PC-9 (cell line): ENCODE results near the gene RIN1. TPM values are rescaled to one million over a fixed set of nuclear protein-coding genes. Genes with fewer than 3 reads are reported as not detected.
"Not testable (repeated sequence)": the region's sequence is repeated elsewhere in the genome, so short reads cannot be mapped to it uniquely, and the experiment has no call there.

ENCODE experiments used
- BruUV-seq: library from RNA; stranded (reverse); fragments of 400-500 nt; replicated peaks from 2 replicates; lab custom pipeline; 2021; lab: Mats Ljungman, UMichigan
- CTCF ChIA-PET: fragments of 300-600 bp; sonication (Branson Sonifier 250); formaldehyde crosslinking; loops from one replicate; lab custom pipeline; 2022; ENCODE audit warnings: antibody characterized with exemption; lab: Charles Lee
- POLR2A ChIA-PET: fragments of 300-600 bp; sonication (Branson Sonifier 250); formaldehyde crosslinking; loops from one replicate; lab custom pipeline; 2022; ENCODE audit warnings: antibody characterized with exemption; ENCODE audit not compliant: unreplicated experiment; lab: Charles Lee
- DNase-seq, 2 experiments: peaks; one replicate each; pipeline versions ENCODE4 v3.0.0 to v3.0.0-alpha.2; 2015 to 2022; ENCODE audit warnings: mixed read lengths in 1 of 2
- H2AFZ ChIP-seq: fragments of 200-600 bp; sonication (generic); 2 replicates; pipeline ENCODE4 v1.8.1; 2017; ENCODE audit warnings: antibody characterized with exemption
- H3F3A ChIP-seq: fragments of 200-600 bp; sonication (generic); 2 replicates; pipeline ENCODE4 v1.8.1; 2017; ENCODE audit warnings: antibody characterized with exemption, mild to moderate bottlenecking, low read depth; ENCODE audit not compliant: insufficient read depth
- H3K27ac ChIP-seq: fragments of 200-600 bp; sonication (generic); 2 replicates; pipeline ENCODE4 v1.6.1; 2016; ENCODE audit warnings: mixed run types
- H3K27me3 ChIP-seq: fragments of 200-600 bp; sonication (generic); 2 replicates; pipeline ENCODE4 v1.6.1; 2016; ENCODE audit warnings: low read depth, mixed run types; ENCODE audit not compliant: insufficient read depth
- H3K36me3 ChIP-seq: fragments of 200-600 bp; sonication (generic); 2 replicates; pipeline ENCODE4 v1.6.1; 2016; ENCODE audit warnings: low read depth, mixed run types
- H3K4me1 ChIP-seq: fragments of 200-600 bp; sonication (generic); replicated peaks from 2 replicates; pipeline ENCODE4 v1.6.1; 2016; ENCODE audit warnings: mixed run types; ENCODE audit not compliant: insufficient read depth
- H3K4me2 ChIP-seq: fragments of 200-600 bp; sonication (generic); 2 replicates; pipeline ENCODE4 v1.6.1; 2017; ENCODE audit warnings: mixed run types
- H3K4me3 ChIP-seq: fragments of 200-600 bp; sonication (generic); 2 replicates; pipeline ENCODE4 v1.6.1; 2016; ENCODE audit warnings: mixed run types
- H3K79me2 ChIP-seq: fragments of 200-600 bp; sonication (generic); 2 replicates; pipeline ENCODE4 v1.6.1; 2017; ENCODE audit warnings: low read depth, mixed run types
- H3K9me2 ChIP-seq: fragments of 200-600 bp; sonication (generic); 2 replicates; pipeline ENCODE4 v1.8.1; 2017; ENCODE audit warnings: mild to moderate bottlenecking; ENCODE audit not compliant: insufficient read depth
- H3K9me3 ChIP-seq: fragments of 200-600 bp; sonication (generic); 2 replicates; pipeline ENCODE4 v1.8.1; 2016; ENCODE audit warnings: low read depth; ENCODE audit not compliant: insufficient read depth
- H4K20me1 ChIP-seq: fragments of 200-600 bp; sonication (generic); 2 replicates; pipeline ENCODE4 v1.8.1; 2017; ENCODE audit not compliant: insufficient read depth
- EZH2 ChIP-seq: fragments of 200-600 bp; sonication (generic); IDR thresholded peaks from 2 replicates; pipeline ENCODE4 v1.8.0; 2017; ENCODE audit warnings: antibody characterized with exemption, low read depth
- intact Hi-C: fragments of 100-400 bp; cut with micrococcal nuclease; formaldehyde crosslinking; loops from one replicate; pipeline ENCODE4 v1.10.0; 2022; ENCODE audit not compliant: unreplicated experiment
- total RNA-seq: library from RNA; stranded (reverse); gene quantifications from 2 replicates; pipeline ENCODE4 v1.2.3, GENCODE V29; 2021
- TF ChIP-seq, protein P1 (sequence below): fragments of 200-600 bp; sonication (generic); conservative IDR thresholded peaks from 2 replicates; pipeline ENCODE4 v1.6.1; 2017; ENCODE audit warnings: mixed run types, antibody characterized with exemption, mild to moderate bottlenecking, moderate library complexity

RIN1 gene
- total RNA-seq, 1 experiment from 2014 or later, result 15.5 TPM

DNA sequence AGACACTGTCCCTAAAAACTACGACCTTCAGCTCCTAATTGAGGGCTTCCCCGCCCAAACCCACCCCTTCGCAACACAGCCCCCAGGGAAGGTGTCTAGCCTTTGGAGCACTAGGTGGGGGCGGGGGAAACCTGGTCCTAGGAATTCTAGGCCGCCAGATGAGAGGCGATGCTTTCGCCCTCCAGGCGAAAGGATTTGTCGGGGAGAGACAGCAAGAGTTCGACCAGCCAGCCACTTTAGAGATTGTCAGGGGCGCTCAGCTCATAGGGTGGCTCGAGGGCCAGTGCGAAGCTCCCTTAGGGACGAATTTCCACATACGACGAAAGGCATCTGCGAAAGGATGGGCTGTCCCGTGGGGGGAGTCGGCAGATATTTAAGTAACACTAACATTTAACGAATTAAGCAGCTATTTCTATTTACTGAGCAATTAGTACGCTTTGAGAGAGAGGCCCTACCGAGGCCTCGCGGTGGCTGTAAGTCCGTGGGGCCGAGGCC is 24.7 kb downstream of the RIN1 start:
- H3K4me1 ChIP-seq, result peaks cover 6% of the 10 kb centered on the region
- H3K9me3 ChIP-seq, result no peaks in the 10 kb centered on the region
- H2AFZ ChIP-seq, result peak overlapping the region; percentile 92
- DNase-seq, result no peak
- H3K9me2 ChIP-seq, result no peaks in the 10 kb centered on the region
- peak overlapping the region; percentile 45; the same call in 1 of the 2 replicates for H3K27ac ChIP-seq
- peaks cover 19% of the 10 kb centered on the region for H3K27me3 ChIP-seq
- peak overlapping the region; percentile 66 for H3K4me3 ChIP-seq
- no peaks in the 10 kb centered on the region for H3K36me3 ChIP-seq
- intact Hi-C loops, result loop anchor here (2.0 to 5.0 kb wide), 2 partner anchors 61 to 119 kb away; partner anchors contain the start of gene SLC29A2
- peaks cover 10% of the 10 kb centered on the region; the same call in 1 of the 2 replicates for H3F3A ChIP-seq
- H3K79me2 ChIP-seq, result no peaks in the 10 kb centered on the region
- TF ChIP-seq, protein P1, sequence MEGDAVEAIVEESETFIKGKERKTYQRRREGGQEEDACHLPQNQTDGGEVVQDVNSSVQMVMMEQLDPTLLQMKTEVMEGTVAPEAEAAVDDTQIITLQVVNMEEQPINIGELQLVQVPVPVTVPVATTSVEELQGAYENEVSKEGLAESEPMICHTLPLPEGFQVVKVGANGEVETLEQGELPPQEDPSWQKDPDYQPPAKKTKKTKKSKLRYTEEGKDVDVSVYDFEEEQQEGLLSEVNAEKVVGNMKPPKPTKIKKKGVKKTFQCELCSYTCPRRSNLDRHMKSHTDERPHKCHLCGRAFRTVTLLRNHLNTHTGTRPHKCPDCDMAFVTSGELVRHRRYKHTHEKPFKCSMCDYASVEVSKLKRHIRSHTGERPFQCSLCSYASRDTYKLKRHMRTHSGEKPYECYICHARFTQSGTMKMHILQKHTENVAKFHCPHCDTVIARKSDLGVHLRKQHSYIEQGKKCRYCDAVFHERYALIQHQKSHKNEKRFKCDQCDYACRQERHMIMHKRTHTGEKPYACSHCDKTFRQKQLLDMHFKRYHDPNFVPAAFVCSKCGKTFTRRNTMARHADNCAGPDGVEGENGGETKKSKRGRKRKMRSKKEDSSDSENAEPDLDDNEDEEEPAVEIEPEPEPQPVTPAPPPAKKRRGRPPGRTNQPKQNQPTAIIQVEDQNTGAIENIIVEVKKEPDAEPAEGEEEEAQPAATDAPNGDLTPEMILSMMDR, result no peak
- TF ChIP-seq EZH2, result no peak
- CTCF ChIA-PET, result interaction anchor here (0.5 to 2.9 kb wide), 9 partner anchors 17 to 405 kb away, joined by 3 to 30 read pairs (median 5); partner anchors contain the start of genes BRMS1, RIN1 and YIF1A
- no peaks in the 10 kb centered on the region for H4K20me1 ChIP-seq
- POLR2A ChIA-PET, result interaction anchor here (0.5 to 1.6 kb wide), 4 partner anchors 11 to 69 kb away, joined by 4 to 46 read pairs (median 10); partner anchors contain the start of genes RIN1 and YIF1A
- BruUV-seq, result no TSS peak
- peak overlapping the region; percentile 75 for H3K4me2 ChIP-seq

DNA sequence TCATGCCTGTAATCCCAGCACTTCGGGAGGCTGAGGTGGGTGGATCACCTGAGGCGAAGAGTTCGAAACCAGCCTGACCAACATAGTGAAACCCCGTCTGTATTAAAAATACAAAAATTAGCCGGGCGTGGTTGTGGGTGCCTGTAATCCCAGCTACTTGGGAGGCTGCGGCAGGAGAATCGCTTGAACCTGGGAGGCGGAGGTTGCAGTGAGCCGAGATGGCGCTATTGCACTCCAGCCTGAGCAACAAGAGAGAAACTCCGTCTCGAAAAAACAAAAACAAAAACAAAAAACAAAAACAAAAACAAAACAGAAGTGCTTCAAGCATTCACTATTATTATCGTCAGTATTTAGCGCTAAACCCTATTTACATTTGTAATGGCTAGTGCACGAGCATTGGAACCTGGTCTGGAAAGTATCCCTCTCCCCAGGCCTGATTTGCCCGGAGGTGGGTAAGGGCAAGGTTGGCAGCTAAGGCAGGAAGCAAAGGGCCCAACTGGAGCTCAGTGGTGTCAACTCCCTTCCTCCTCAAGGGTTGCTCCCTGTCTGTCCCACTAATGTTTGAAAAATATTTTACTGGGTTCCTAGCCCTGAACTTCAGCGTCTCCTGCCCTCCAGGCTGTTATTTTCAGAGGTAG is 25.3 kb downstream of the RIN1 start:
- not testable (repeated sequence) for H3K4me3 ChIP-seq, H2AFZ ChIP-seq, H3K79me2 ChIP-seq, DNase-seq, H3K9me3 ChIP-seq, H4K20me1 ChIP-seq, H3K9me2 ChIP-seq, H3K36me3 ChIP-seq, H3K27ac ChIP-seq, H3K4me2 ChIP-seq, BruUV-seq, H3K4me1 ChIP-seq
- intact Hi-C loops, result loop anchor here (2.0 to 5.0 kb wide), 2 partner anchors 61 to 120 kb away; partner anchors contain the start of gene SLC29A2
- ChIA-PET CTCF (interaction anchor here (0.5 to 2.9 kb wide), 10 partner anchors 18 to 405 kb away, joined by 3 to 30 read pairs (median 4); partner anchors contain the start of genes BRMS1, RIN1 and YIF1A), POLR2A (interaction anchor here (0.6 kb wide), 2 partner anchors 22 to 70 kb away, joined by 4 to 7 read pairs; partner anchors contain the start of gene YIF1A)
- Histone ChIP-seq H3K27me3 (peaks cover 19% of the 10 kb centered on the region), H3F3A (peaks cover 10% of the 10 kb centered on the region; the same call in 1 of the 2 replicates)

- no peaks in the 10 kb centered on the region for H3K79me2 ChIP-seq
- ChIA-PET POLR2A (no interaction called here), CTCF (interaction anchor here (0.6 to 0.7 kb wide), 2 partner anchors 29 to 122 kb away, joined by 3 read pairs; no protein-coding TSS in a partner anchor)
- no TSS peak for BruUV-seq
- no peak for TF ChIP-seq EZH2
- TF ChIP-seq, protein P1, result no peak
- H2AFZ ChIP-seq, result no peak overlapping the region
- intact Hi-C loops, result loop anchor here (2.0 to 5.0 kb wide), 2 partner anchors 62 to 120 kb away; partner anchors contain the start of gene SLC29A2
- no peaks in the 10 kb centered on the region for H3K9me3 ChIP-seq
- peaks cover 19% of the 10 kb centered on the region for H3K27me3 ChIP-seq
- H3K4me2 ChIP-seq, result no peak overlapping the region
- H3K4me3 ChIP-seq, result no peak overlapping the region
- no peaks in the 10 kb centered on the region for H3K36me3 ChIP-seq
- H3F3A ChIP-seq, result peaks cover 10% of the 10 kb centered on the region; the same call in 1 of the 2 replicates
- DNase-seq, result no peak
- H3K9me2 ChIP-seq, result no peaks in the 10 kb centered on the region
- H3K4me1 ChIP-seq, result peaks cover 6% of the 10 kb centered on the region
- H4K20me1 ChIP-seq, result no peaks in the 10 kb centered on the region
- no peak overlapping the region for H3K27ac ChIP-seq
These were observed 25.9 kb downstream of the RIN1 start for GRCh38 chr11:66310324-66310723.
